ENCODE results near the gene RNLS. TPM values are rescaled to one million over a fixed set of nuclear protein-coding genes. Genes with fewer than 3 reads are reported as not detected.

Gene RNLS
- total and polyA plus RNA-seq, 4 donors: 5.8 to 11.6 (median 7.9) TPM

DNA sequence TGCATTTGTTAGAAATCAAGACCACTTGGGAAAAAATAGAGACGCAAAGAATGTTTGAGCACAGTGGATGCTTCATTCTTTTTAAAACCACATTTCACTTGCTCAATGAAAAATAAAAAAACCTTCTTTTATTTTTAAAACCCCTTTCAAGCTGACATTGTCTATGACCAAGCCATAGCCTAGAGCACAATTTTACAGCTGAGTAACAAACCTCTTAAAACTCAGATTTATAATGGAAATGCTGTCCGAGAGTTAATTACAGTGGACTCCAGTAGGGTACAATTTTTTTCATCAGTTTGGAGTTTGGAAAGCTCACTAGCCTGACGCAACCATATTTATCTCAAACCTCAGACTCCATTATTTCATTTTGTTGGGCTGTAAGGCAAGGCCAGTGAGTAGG lies 116.3 kb downstream of the RNLS start:
- 94 to 96% methylated on average over 3 of the region's 3 CpGs for WGBS, 2 donors
- no peaks in the 10 kb centered on the region for H3K27me3 ChIP-seq (ENCODE audit: control insufficient read depth in 3 of 3, insufficient read depth in 3 of 3, low read length in 2 of 3)
- TF ChIP-seq, protein P1, sequence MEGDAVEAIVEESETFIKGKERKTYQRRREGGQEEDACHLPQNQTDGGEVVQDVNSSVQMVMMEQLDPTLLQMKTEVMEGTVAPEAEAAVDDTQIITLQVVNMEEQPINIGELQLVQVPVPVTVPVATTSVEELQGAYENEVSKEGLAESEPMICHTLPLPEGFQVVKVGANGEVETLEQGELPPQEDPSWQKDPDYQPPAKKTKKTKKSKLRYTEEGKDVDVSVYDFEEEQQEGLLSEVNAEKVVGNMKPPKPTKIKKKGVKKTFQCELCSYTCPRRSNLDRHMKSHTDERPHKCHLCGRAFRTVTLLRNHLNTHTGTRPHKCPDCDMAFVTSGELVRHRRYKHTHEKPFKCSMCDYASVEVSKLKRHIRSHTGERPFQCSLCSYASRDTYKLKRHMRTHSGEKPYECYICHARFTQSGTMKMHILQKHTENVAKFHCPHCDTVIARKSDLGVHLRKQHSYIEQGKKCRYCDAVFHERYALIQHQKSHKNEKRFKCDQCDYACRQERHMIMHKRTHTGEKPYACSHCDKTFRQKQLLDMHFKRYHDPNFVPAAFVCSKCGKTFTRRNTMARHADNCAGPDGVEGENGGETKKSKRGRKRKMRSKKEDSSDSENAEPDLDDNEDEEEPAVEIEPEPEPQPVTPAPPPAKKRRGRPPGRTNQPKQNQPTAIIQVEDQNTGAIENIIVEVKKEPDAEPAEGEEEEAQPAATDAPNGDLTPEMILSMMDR (IDR thresholded peaks at IDR 0.05; ENCODE audit: control extremely low read depth, extremely low read depth): no peak
- no peak overlapping the region for H3K9ac ChIP-seq (ENCODE audit: insufficient read depth in 1 of 2, low read length in 2 of 2)
- H3K9me3 ChIP-seq (ENCODE audit: control insufficient read depth in 4 of 4, insufficient read depth in 3 of 4, low read length in 3 of 4): no peaks in the 10 kb centered on the region
- H3K36me3 ChIP-seq (ENCODE audit: control insufficient read depth in 4 of 4, insufficient read depth in 4 of 4, low read length in 4 of 4): no peaks in the 10 kb centered on the region
- H3K4me1 ChIP-seq (ENCODE audit: control insufficient read depth in 5 of 5, insufficient read depth in 5 of 5, low read length in 5 of 5): peaks cover 0 to 8% (median 0%) of the 10 kb centered on the region in 5 donors
- H3K27ac ChIP-seq (ENCODE audit: low read depth in 1 of 2, low read length in 1 of 2): no peak overlapping the region
- no peak for ATAC-seq (ENCODE audit: insufficient read depth, low FRiP score)
- no peak overlapping the region for H3K4me3 ChIP-seq
- no peak for DNase-seq

DNA sequence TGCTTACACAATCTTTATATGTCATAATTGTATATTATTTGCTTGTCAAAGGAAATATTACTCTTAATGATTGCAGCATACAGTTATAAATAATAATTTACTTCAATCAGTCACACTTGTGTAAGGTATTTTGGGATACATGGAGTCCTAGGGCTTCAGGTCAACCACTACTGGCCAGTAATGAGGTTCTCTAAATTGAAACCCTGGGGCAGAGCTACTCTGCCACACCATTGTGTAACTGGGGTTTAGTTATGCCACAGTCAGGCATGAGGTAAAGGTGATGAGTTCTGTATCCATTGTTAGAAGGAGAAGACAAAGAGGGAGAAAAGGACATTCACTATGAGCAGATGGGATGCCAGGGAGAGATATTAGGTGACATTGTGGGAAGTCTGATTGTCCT lies 117.4 kb downstream of the RNLS start:
- Histone ChIP-seq H3K27me3 (ENCODE audit: control insufficient read depth in 3 of 3, insufficient read depth in 3 of 3, low read length in 2 of 3) (no peaks in the 10 kb centered on the region), H3K36me3 (ENCODE audit: control insufficient read depth in 4 of 4, insufficient read depth in 4 of 4, low read length in 4 of 4) (no peaks in the 10 kb centered on the region), H3K27ac (ENCODE audit: low read depth in 1 of 2, low read length in 1 of 2) (no peak overlapping the region), H3K4me3 (no peak overlapping the region), H3K9me3 (ENCODE audit: control insufficient read depth in 4 of 4, insufficient read depth in 3 of 4, low read length in 3 of 4) (no peaks in the 10 kb centered on the region), H3K9ac (ENCODE audit: insufficient read depth in 1 of 2, low read length in 2 of 2) (no peak overlapping the region), H3K4me1 (ENCODE audit: control insufficient read depth in 5 of 5, insufficient read depth in 5 of 5, low read length in 5 of 5) (peaks cover 0 to 8% (median 0%) of the 10 kb centered on the region in 5 donors)
- ATAC-seq (ENCODE audit: insufficient read depth, low FRiP score): no peak
- DNase-seq: no peak
- TF ChIP-seq, protein P1 (IDR thresholded peaks at IDR 0.05; ENCODE audit: control extremely low read depth, extremely low read depth): no peak

DNA sequence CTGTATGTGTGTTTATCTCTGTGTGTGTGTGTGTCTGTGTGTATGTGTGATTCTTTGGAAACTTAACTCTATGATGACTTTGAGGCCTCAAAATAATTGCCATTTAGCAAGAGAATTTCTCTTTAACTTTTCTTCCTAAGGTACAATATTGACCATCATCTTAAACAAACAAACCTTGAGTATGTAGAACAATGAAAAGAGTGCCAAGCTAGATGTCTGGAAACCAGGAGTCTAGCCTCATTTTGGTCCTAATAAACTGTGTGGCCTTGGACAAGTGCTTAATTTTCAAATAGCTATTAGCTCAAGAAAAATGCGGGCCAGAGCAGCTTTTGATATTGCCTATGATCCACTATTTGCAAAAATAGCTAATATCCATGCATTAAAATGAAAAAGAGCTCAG lies 119.3 kb downstream of the RNLS start:
- WGBS, 2 donors: 84 to 95% methylated on average over 1 of the region's 1 CpG
- Histone ChIP-seq H3K4me1 (ENCODE audit: control insufficient read depth in 5 of 5, insufficient read depth in 5 of 5, low read length in 5 of 5) (peaks cover 0 to 8% (median 0%) of the 10 kb centered on the region in 5 donors), H3K27ac (ENCODE audit: low read depth in 1 of 2, low read length in 1 of 2) (no peak overlapping the region), H3K36me3 (ENCODE audit: control insufficient read depth in 4 of 4, insufficient read depth in 4 of 4, low read length in 4 of 4) (no peaks in the 10 kb centered on the region), H3K4me3 (no peak overlapping the region), H3K9me3 (ENCODE audit: control insufficient read depth in 4 of 4, insufficient read depth in 3 of 4, low read length in 3 of 4) (no peaks in the 10 kb centered on the region), H3K9ac (ENCODE audit: insufficient read depth in 1 of 2, low read length in 2 of 2) (no peak overlapping the region), H3K27me3 (ENCODE audit: control insufficient read depth in 3 of 3, insufficient read depth in 3 of 3, low read length in 2 of 3) (no peaks in the 10 kb centered on the region)
- ATAC-seq (ENCODE audit: insufficient read depth, low FRiP score) (no peak), DNase-seq (no peak)
- TF ChIP-seq, protein P1 (IDR thresholded peaks at IDR 0.05; ENCODE audit: control extremely low read depth, extremely low read depth): no peak

DNA sequence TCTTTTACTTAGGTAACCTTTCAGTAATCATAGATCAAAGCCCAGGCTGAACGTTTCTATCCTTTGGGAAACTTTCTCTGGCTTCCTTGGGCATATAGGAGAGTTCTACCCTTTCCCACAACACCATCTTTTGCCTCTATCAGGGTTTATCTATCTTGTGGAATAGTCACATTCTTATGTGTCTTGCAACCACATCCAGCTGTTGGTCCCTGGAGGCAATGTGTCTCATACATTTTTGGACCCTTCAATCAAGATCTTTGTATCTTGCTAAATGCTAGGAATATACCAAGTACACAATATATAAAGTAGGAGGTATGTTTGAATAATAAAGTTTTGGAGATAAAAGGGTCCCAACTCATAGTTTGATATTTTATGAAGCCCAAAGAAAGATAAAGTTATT lies 121.7 kb downstream of the RNLS start:
- Histone ChIP-seq H3K36me3 (ENCODE audit: control insufficient read depth in 4 of 4, insufficient read depth in 4 of 4, low read length in 4 of 4) (no peaks in the 10 kb centered on the region), H3K4me1 (ENCODE audit: control insufficient read depth in 5 of 5, insufficient read depth in 5 of 5, low read length in 5 of 5) (no peaks in the 10 kb centered on the region), H3K27ac (ENCODE audit: low read depth in 1 of 2, low read length in 1 of 2) (no peak overlapping the region), H3K27me3 (ENCODE audit: control insufficient read depth in 3 of 3, insufficient read depth in 3 of 3, low read length in 2 of 3) (no peaks in the 10 kb centered on the region), H3K4me3 (no peak overlapping the region), H3K9me3 (ENCODE audit: control insufficient read depth in 4 of 4, insufficient read depth in 3 of 4, low read length in 3 of 4) (no peaks in the 10 kb centered on the region), H3K9ac (ENCODE audit: insufficient read depth in 1 of 2, low read length in 2 of 2) (no peak overlapping the region)
- TF ChIP-seq, protein P1 (IDR thresholded peaks at IDR 0.05; ENCODE audit: control extremely low read depth, extremely low read depth): no peak
- ATAC-seq (ENCODE audit: insufficient read depth, low FRiP score) (no peak), DNase-seq (no peak)
- WGBS, 2 donors: 59 to 73% methylated on average over 1 of the region's 1 CpG

All from lung (tissue), 12 donors.